Karpas-422 (cell line): Measurements from ENCODE around the gene JAG2. TPM values are rescaled to one million over a fixed set of nuclear protein-coding genes. Genes with fewer than 3 reads are reported as not detected.

ENCODE experiments used
- DNase-seq: peaks from one replicate; pipeline ENCODE4 v3.0.0-alpha.2; 2015
- H2AFZ ChIP-seq: fragments of 200-600 bp; sonication (generic); 2 replicates; pipeline ENCODE4 v1.6.1; 2014; ENCODE audit warnings: antibody characterized with exemption, low read length, mixed read lengths
- H3K27ac ChIP-seq: fragments of 200-600 bp; sonication (generic); 2 replicates; pipeline ENCODE4 v1.5.1; 2014; ENCODE audit warnings: mild to moderate bottlenecking, low read length, moderate library complexity
- H3K27me3 ChIP-seq: fragments of 200-600 bp; sonication (generic); 2 replicates; pipeline ENCODE4 v1.6.1; 2014; ENCODE audit warnings: low read length, mixed read lengths
- H3K36me3 ChIP-seq: fragments of 200-600 bp; sonication (generic); 2 replicates; pipeline ENCODE4 v1.6.1; 2014; ENCODE audit warnings: low read length, mixed read lengths; ENCODE audit not compliant: insufficient read depth
- H3K4me1 ChIP-seq: fragments of 200-600 bp; sonication (generic); 2 replicates; pipeline ENCODE4 v1.6.1; 2014; ENCODE audit warnings: mild to moderate bottlenecking, low read length, mixed read lengths
- H3K4me2 ChIP-seq: fragments of 200-600 bp; sonication (generic); 2 replicates; pipeline ENCODE4 v1.6.1; 2014; ENCODE audit warnings: low read length, low read depth, mild to moderate bottlenecking; ENCODE audit not compliant: poor library complexity, severe bottlenecking
- H3K4me3 ChIP-seq: fragments of 200-600 bp; sonication (generic); 2 replicates; pipeline ENCODE4 v1.5.1; 2014; ENCODE audit warnings: mild to moderate bottlenecking, antibody characterized with exemption, low read length, mixed read lengths
- H3K79me2 ChIP-seq: fragments of 200-600 bp; sonication (generic); 2 replicates; pipeline ENCODE4 v1.6.1; 2014; ENCODE audit warnings: mild to moderate bottlenecking, low read length, mixed read lengths
- H3K9ac ChIP-seq: fragments of 200-600 bp; sonication (generic); 2 replicates; pipeline ENCODE4 v1.6.0; 2014; ENCODE audit warnings: low read length
- H3K9me2 ChIP-seq: fragments of 200-600 bp; sonication (generic), shearing (Covaris generic); replicated peaks from 2 replicates; pipeline ENCODE4 v1.6.0; 2014; ENCODE audit warnings: mild to moderate bottlenecking, low read length, moderate library complexity; ENCODE audit not compliant: insufficient read depth
- H3K9me3 ChIP-seq: fragments of 300-700, 200-600 bp; sonication (generic); 2 replicates; pipeline ENCODE4 v1.6.1; 2014; ENCODE audit warnings: low read length, mixed read lengths
- H4K20me1 ChIP-seq: fragments of 200-600 bp; sonication (generic); 2 replicates; pipeline ENCODE4 v1.6.1; 2014; ENCODE audit warnings: mild to moderate bottlenecking, antibody characterized with exemption, low read length, low read depth; ENCODE audit not compliant: insufficient read depth
- total RNA-seq: library from RNA; depleted of rRNA; stranded (reverse); fragments of >200 nt; shearing (Covaris generic); gene quantifications from 2 replicates; pipeline ENCODE4 v1.2.3, GENCODE V29; 2014; ENCODE audit warnings: low replicate concordance

JAG2 gene
- total RNA-seq, 1 experiment from 2014 or later: not detected

DNA sequence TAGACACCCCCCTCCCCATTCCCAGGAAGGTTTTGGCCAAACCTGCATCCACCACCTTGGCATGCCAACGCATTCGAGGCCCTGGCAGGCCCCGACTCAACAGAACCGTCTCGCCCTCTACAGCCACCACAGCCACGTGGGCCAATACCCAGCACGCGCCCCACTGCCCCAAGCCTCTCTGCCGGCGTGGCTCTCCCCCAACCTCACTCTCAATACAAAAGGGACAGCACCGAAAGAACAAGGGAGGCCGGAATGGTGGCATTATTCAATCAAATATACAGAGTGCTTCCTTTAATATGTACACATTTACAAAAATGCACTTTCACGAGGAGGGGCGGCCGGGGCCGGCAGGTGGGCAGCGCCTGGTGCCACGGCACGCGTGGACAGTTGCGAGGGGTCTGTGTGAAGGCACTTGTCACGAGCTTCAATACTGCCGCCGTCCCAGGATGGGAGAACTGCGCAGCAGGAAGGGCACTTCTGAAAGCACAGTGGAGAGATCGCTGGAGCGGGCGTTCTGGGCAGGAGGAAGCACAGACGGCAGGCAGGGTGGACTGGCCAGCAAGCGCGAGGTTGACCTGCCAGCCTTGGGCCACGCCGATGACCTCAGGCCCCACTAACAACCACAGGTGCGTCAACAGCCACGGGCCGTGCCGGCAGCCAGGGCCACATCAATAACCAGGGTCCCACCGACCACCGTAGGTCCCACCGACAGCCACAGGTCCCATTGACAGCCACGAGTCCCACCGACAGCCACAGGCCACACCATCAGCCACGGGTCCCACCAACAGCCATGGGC is 26.9 kb downstream of the JAG2 start:
- peaks cover 9% of the 10 kb centered on the region; the same call in 1 of the 2 replicates for H3K9me3 ChIP-seq
- H3K27me3 ChIP-seq: no peaks in the 10 kb centered on the region
- H3K9ac ChIP-seq: no peak overlapping the region
- no peak overlapping the region for H2AFZ ChIP-seq
- H3K27ac ChIP-seq: no peak overlapping the region
- no peak overlapping the region for H3K4me3 ChIP-seq
- no peak for DNase-seq
- H3K79me2 ChIP-seq: no peaks in the 10 kb centered on the region
- H3K4me1 ChIP-seq: no peaks in the 10 kb centered on the region
- no peaks in the 10 kb centered on the region for H3K36me3 ChIP-seq
- H3K4me2 ChIP-seq: no peak overlapping the region
- H4K20me1 ChIP-seq: no peaks in the 10 kb centered on the region
- H3K9me2 ChIP-seq: no peaks in the 10 kb centered on the region

DNA sequence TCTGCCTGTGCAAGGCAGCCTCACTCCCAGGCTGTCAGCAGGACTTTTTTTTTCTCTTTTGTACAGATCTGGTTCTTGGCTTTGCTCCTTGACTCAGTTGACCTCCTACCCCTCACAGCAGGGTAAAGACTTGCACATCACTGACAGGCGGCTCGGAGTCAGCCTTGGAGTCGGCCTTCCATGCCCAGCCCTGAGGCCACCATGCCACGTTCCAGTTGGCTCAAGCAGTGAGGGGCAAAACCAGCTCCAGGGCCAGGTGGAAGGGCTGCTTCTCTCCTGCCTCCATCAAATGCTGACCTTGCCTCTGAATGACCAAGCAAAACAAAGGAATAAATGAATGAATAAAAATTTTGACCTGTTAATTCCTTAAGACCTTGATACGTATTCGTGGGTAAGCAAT is 27.6 kb downstream of the JAG2 start:
- no peak for DNase-seq
- Histone ChIP-seq H3K4me1 (no peaks in the 10 kb centered on the region), H3K4me2 (no peak overlapping the region), H3K36me3 (no peaks in the 10 kb centered on the region), H3K4me3 (no peak overlapping the region), H3K9me3 (peaks cover 9% of the 10 kb centered on the region; the same call in 1 of the 2 replicates), H3K79me2 (no peaks in the 10 kb centered on the region), H3K27me3 (no peaks in the 10 kb centered on the region), H4K20me1 (no peaks in the 10 kb centered on the region), H3K27ac (no peak overlapping the region), H3K9me2 (no peaks in the 10 kb centered on the region), H2AFZ (no peak overlapping the region), H3K9ac (no peak overlapping the region)

DNA sequence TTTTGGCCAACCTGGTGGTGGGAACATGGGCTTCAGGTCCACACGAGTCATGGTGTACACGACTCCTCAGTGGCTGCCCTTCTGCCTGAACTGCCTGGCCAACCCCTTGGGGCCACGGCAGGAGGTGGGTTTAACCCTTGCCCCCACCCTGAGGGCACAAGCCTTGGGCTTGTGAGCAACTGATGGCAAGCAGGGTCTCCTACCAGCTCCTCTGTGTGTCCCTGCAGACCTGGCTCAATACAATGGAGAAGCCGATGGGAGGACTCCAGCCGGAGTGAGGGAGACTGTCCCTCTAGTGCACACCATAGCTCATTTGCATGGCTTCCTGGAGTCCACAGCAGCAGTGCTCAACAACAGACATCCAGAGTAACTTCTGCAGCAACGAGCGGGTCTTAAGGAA is 28.0 kb downstream of the JAG2 start:
- Histone ChIP-seq H3K27me3 (no peaks in the 10 kb centered on the region), H3K4me1 (no peaks in the 10 kb centered on the region), H3K9me2 (no peaks in the 10 kb centered on the region), H3K27ac (no peak overlapping the region), H3K9ac (no peak overlapping the region), H3K79me2 (no peaks in the 10 kb centered on the region), H2AFZ (no peak overlapping the region), H3K9me3 (peaks cover 9% of the 10 kb centered on the region; the same call in 1 of the 2 replicates), H3K4me3 (no peak overlapping the region), H3K4me2 (no peak overlapping the region), H3K36me3 (no peaks in the 10 kb centered on the region), H4K20me1 (no peaks in the 10 kb centered on the region)
- no peak for DNase-seq

DNA sequence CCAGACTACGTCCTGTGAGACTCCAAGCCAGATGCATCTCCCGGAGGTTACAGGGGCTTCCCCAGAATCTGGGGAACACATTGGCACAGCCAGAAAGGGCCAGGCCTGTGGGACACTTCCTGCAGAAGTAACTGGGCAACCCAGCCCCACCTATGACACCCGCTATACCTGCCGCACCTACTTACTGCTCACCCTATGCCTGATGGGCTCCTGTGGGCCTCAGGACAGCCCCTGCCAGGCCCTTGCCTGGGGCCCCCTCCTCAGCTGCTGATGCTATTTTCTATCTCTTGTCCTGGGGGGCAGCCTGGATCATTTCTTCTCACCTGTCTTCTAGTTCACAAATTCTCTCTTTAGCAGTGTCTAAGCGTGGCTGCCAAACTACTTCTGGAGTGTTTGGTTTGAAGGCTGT is 28.7 kb downstream of the JAG2 start:
- H3K4me2 ChIP-seq: no peak overlapping the region
- no peaks in the 10 kb centered on the region for H4K20me1 ChIP-seq
- no peak overlapping the region for H3K4me3 ChIP-seq
- H3K9me3 ChIP-seq: peaks cover 9% of the 10 kb centered on the region; the same call in 1 of the 2 replicates
- no peak overlapping the region for H2AFZ ChIP-seq
- H3K9me2 ChIP-seq: no peaks in the 10 kb centered on the region
- no peak for DNase-seq
- H3K4me1 ChIP-seq: no peaks in the 10 kb centered on the region
- H3K27me3 ChIP-seq: no peaks in the 10 kb centered on the region
- no peak overlapping the region for H3K27ac ChIP-seq
- H3K79me2 ChIP-seq: no peaks in the 10 kb centered on the region
- H3K36me3 ChIP-seq: no peaks in the 10 kb centered on the region
- H3K9ac ChIP-seq: no peak overlapping the region

DNA sequence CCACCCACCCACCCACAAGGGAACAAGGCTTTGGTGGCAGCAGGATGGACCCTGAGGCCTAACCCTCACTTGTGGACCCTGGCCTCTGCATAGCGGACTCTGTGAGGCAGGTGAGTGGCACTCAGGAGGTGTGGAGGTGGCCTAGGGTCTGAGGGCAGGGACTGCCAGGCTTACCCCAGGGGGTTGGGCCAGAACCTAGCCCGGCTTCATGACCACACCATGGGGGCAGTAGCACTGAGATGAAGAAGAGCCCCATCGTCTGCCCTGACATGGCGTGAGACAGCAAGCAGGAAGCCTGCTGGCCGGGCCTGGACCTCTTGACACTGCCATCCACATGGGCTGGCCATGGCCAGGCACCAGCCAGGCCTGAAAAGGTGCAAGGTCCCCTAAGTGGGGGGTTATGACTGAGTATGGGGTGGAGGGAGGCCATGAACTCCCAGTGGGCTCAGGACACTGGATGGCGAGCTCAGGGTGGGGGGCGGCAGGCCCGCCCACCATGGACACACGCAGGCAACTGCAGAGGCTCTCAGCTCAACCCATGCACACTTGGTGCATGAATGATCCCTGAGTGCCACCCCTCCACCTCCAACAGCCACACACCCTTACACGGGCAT is 29.3 kb downstream of the JAG2 start:
- Histone ChIP-seq H2AFZ (no peak overlapping the region), H3K4me1 (no peaks in the 10 kb centered on the region), H3K79me2 (no peaks in the 10 kb centered on the region), H3K4me2 (no peak overlapping the region), H3K9me2 (no peaks in the 10 kb centered on the region), H3K4me3 (no peak overlapping the region), H4K20me1 (no peaks in the 10 kb centered on the region), H3K36me3 (no peaks in the 10 kb centered on the region), H3K27ac (no peak overlapping the region), H3K27me3 (no peaks in the 10 kb centered on the region), H3K9me3 (peaks cover 9% of the 10 kb centered on the region; the same call in 1 of the 2 replicates), H3K9ac (no peak overlapping the region)
- no peak for DNase-seq

DNA sequence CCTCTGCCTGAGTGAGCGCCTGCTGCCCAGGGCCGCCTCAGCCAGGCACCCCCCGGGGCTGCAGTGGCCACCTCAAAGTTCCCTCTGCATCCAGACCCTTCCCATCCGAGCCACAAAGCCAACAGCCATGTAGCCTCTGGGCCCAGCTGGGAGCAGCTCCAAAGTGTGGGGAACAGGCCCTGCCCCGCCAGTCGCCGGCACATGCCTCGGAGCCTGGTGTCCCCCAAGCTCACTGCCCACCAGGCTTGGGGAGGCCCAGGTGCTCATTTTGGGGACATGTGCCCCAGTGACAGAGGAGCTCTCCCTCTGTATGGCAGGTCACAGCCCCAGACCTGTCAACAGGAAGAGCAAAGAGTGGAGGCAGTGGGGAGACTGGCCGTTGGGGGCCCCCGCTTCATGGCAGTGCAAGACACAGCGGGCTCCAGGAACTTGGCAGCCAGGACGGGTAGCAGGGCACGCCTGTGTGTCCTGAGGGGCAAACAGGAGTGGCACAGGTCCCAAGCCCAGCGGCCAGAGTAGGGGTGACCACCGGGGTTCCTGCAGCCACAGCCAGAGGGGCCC is 29.9 kb downstream of the JAG2 start:
- H3K9me3 ChIP-seq: peaks cover 9% of the 10 kb centered on the region; the same call in 1 of the 2 replicates
- no peaks in the 10 kb centered on the region for H3K9me2 ChIP-seq
- H3K27me3 ChIP-seq: no peaks in the 10 kb centered on the region
- no peak overlapping the region for H3K9ac ChIP-seq
- no peak overlapping the region for H3K4me2 ChIP-seq
- no peaks in the 10 kb centered on the region for H3K4me1 ChIP-seq
- no peak overlapping the region for H3K4me3 ChIP-seq
- H3K27ac ChIP-seq: no peak overlapping the region
- DNase-seq: no peak
- no peaks in the 10 kb centered on the region for H4K20me1 ChIP-seq
- no peaks in the 10 kb centered on the region for H3K79me2 ChIP-seq
- H3K36me3 ChIP-seq: no peaks in the 10 kb centered on the region
- H2AFZ ChIP-seq: no peak overlapping the region

DNA sequence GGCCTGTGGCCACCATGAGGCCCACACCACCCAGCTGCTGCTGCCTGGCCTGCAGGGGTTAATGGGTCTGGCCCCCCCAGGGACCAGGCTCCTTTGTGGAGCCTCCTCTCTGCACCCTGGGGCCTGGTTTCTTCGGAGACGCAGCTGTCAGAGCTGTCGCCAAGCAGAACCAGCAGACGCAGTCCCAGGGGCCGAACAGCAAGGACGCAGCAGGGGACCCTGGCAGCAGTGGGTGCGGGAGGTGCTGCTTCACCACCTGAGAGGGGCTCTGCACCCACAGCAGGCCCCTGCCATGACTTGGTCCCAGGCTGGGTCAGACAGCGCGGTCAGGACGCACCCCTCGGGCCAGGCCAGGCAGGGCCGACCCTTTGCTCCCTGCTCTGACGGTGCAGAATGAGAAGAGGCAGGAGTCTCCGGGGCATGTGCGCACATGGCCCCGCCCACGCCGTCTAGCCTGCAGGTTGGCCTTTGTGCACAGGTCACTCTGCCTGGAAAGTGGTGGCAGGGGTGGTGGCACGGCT is 30.5 kb downstream of the JAG2 start:
- DNase-seq: no peak
- Histone ChIP-seq H3K9ac (no peak overlapping the region), H3K9me2 (no peaks in the 10 kb centered on the region), H3K27me3 (no peaks in the 10 kb centered on the region), H3K9me3 (peaks cover 9% of the 10 kb centered on the region; the same call in 1 of the 2 replicates), H2AFZ (no peak overlapping the region), H3K4me3 (no peak overlapping the region), H4K20me1 (no peaks in the 10 kb centered on the region), H3K4me2 (no peak overlapping the region), H3K36me3 (no peaks in the 10 kb centered on the region), H3K27ac (no peak overlapping the region), H3K79me2 (no peaks in the 10 kb centered on the region), H3K4me1 (no peaks in the 10 kb centered on the region)

DNA sequence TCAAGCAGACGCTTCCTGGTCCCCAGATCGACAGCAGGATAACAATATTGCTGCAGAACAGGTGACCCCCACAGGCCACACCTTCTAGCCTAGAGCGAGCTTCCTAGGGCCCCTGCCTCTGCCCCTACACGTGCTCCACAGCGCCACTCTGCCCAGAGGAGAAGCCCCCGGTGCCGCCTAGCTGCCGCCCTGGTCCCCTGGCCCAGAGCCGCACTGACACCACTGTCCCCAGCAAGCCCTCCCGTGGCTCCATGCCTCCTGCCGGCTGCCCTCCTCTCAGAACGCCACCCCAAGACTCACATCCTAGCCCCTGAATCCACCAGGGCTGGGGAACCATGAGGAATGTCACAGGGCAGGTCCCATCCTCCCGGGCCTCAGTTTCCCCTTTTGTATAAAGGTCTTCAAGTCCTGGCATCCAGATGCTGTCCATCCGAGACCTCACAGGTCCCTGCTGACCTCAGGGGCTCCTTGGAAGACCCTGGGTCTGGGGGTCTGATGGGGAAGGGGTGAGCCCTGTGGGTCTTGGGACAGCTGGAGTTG is 31.0 kb downstream of the JAG2 start:
- H3K27me3 ChIP-seq: peaks cover 3% of the 10 kb centered on the region; the same call in 1 of the 2 replicates
- H3K4me3 ChIP-seq: no peak overlapping the region
- DNase-seq: no peak
- no peaks in the 10 kb centered on the region for H3K36me3 ChIP-seq
- no peaks in the 10 kb centered on the region for H4K20me1 ChIP-seq
- H3K9me2 ChIP-seq: no peaks in the 10 kb centered on the region
- H3K79me2 ChIP-seq: no peaks in the 10 kb centered on the region
- no peaks in the 10 kb centered on the region for H3K4me1 ChIP-seq
- H3K9ac ChIP-seq: no peak overlapping the region
- H3K9me3 ChIP-seq: peaks cover 9% of the 10 kb centered on the region; the same call in 1 of the 2 replicates
- no peak overlapping the region for H2AFZ ChIP-seq
- H3K4me2 ChIP-seq: no peak overlapping the region
- H3K27ac ChIP-seq: no peak overlapping the region
